Omental fat pad (tissue), 4 donors: ENCODE measurements around the gene BRI3. TPM values are rescaled to one million over a fixed set of nuclear protein-coding genes. Genes with fewer than 3 reads are reported as not detected.

ENCODE experiments used
- ATAC-seq: fragments of 150-250 bp; one replicate; pipeline ENCODE4 v1.9.1; 2016; ENCODE audit warnings: mild to moderate bottlenecking, moderate library complexity; ENCODE audit not compliant: low FRiP score
- DNase-seq: peaks from one replicate; pipeline ENCODE4 v3.0.0-alpha.2; 2019; ENCODE audit warnings: low spot score
- total RNA-seq, 4 donors: library from RNA; depleted of rRNA; stranded (reverse); fragments of >200 nt; gene quantifications; one replicate each; pipeline ENCODE4 v1.1.0, GENCODE V29; 2016
- TF ChIP-seq, protein P1 (sequence below), 3 donors: fragments of 450-650 bp; IDR thresholded peaks; one replicate each; pipeline ENCODE4 v1.5.1; 2016 to 2017; ENCODE audit warnings: antibody characterized with exemption in 3 of 3, mild to moderate bottlenecking in 3 of 3, moderate library complexity in 2 of 3

Gene BRI3
- total RNA-seq, 4 donors from 2014 or later, result 39.0 to 126 (median 71.8) TPM

DNA sequence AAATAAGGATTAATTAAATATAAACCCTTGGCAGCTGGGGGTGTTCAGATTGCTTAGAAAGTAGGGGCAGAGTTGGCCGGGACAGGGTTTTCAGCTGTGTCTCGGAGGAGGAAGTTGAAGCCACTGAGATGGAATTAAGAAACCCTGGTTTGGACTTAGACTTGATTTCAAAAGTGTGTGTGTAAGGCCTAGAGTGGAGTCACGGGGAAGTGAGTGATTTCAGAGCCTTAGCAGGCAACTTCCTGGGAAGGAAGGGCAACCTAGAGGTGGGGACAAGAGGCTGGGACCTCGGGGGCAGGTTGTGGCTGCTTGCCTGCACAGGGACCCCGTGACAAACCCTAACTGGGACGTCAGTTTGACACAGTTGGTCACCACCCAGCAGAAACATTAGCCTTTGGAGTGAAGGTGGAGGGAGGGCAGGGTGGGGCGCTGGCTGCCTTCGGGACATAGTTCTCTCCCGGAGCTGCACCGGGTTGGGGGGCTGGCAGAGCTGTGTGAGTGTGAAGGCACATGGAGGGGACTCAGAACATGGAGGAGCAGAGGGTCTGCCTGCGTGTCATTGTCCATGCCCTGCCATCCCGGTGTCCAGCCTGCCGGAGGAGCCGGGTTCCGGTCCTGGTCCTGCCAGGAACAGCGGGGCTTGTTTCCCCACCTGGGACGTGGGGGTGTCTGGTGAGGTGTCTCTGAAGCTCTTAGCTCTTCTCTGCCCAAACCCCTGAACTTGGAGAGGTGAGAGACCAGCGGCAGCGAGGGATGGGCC is 1.8 kb downstream of the BRI3 start:
- ATAC-seq, result no peak
- TF ChIP-seq, protein P1, sequence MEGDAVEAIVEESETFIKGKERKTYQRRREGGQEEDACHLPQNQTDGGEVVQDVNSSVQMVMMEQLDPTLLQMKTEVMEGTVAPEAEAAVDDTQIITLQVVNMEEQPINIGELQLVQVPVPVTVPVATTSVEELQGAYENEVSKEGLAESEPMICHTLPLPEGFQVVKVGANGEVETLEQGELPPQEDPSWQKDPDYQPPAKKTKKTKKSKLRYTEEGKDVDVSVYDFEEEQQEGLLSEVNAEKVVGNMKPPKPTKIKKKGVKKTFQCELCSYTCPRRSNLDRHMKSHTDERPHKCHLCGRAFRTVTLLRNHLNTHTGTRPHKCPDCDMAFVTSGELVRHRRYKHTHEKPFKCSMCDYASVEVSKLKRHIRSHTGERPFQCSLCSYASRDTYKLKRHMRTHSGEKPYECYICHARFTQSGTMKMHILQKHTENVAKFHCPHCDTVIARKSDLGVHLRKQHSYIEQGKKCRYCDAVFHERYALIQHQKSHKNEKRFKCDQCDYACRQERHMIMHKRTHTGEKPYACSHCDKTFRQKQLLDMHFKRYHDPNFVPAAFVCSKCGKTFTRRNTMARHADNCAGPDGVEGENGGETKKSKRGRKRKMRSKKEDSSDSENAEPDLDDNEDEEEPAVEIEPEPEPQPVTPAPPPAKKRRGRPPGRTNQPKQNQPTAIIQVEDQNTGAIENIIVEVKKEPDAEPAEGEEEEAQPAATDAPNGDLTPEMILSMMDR (IDR thresholded peaks at IDR 0.05), result no peak
- DNase-seq, result no peak

DNA sequence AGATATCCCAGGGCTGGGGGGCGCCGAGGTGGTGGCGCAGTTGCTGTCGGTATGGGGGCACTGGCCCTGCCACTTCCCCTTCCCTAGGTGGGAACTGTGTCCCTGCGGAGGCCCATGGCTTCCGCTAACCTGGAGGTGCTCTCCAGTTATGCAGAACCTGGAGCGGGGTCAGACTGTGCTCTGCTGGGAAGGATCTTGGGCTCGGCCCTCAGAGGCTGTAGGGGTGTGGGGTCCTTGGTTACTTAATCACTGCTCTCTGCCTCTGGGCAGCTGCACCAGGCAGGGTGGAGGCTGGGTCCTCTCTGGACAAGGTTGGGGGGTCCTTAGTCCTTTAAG is 2.4 kb downstream of the BRI3 start:
- DNase-seq (no peak), ATAC-seq (no peak)
- TF ChIP-seq, protein P1 (IDR thresholded peaks at IDR 0.05), result no peak

DNA sequence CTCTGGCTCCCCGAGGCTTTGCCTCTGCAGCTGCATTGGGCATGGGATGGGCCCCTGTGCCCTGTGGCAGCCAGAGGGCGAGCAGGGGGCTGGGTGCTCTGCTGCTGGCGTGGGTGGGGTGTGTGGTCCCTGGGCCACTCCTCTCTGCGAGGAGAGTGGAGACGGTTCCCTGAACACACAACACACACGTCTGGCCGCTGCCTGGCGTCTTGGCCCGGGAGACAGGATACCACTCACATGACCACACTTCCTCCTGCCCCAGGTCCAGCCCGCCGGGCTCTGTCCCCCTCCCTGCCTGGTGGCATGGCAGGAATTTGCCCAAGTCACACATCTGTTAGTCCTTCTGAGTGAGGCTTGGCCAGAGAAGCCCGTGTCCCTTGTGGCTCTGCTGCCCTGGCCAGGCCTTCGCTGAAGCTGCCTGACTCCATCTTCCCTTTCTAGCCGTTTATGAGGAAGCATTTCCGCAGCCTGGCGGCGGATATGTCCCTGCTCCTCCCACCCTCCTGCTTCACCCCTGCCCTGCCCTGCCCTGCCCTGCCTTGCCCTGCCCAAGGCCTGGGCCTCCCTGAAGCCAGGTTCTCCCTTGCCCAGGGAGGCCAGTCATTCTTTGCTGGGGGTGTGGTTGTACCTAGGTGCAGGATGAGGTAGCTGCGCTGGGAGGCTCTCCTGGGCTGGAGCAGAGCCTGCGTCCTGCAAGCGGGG is 3.0 kb downstream of the BRI3 start:
- DNase-seq (peak; percentile 35), ATAC-seq (no peak)
- TF ChIP-seq, protein P1 (IDR thresholded peaks at IDR 0.05), result no peak

DNA sequence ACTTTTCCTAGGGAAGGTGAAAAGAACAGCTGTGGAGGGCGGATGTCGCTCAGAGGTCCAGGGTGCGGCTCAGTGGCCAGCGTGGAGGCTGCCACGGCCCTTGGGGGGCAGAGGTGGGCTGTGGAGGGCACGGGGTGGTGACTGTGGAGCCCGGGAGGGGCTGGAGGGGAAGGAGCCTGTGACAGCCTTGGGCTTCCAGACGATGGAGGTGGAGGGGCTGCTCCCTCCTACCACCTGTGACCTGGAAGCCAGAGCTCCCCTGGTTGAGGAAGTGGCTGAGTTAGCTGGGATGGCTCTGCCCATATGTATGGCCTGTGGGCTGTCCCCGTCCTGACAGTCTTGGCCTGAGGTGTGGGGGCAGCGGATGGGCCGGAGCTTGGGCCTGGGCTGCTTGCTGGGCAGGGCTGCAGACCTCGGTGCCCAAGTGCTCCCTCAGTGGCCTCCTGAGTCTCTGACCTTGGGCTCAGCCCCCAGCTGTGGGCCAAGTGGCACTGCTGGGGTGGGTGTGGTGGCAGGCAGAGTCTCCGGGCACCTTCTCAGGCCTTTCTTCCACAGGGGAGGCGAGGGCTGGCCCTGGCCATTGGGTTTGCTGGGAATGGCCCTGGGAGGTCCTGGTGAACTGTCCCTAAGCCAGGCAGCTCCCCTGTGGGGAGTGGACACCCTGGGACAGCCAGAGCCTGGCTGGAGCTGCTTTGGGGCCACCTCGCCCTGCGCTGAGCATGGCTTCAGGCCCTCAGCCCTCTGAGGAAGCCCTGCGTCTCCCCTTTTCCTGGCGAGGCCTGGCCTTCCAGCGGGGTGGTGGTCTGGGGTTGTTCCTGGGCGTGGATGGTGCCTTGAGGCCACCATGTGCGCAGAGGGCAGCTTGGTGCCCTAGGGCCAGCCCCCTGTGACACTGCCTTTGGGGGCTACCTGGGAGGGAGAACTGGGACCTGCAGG is 3.9 kb downstream of the BRI3 start:
- no peak for DNase-seq
- no peak for ATAC-seq
- TF ChIP-seq, protein P1 (IDR thresholded peaks at IDR 0.05), result no peak

DNA sequence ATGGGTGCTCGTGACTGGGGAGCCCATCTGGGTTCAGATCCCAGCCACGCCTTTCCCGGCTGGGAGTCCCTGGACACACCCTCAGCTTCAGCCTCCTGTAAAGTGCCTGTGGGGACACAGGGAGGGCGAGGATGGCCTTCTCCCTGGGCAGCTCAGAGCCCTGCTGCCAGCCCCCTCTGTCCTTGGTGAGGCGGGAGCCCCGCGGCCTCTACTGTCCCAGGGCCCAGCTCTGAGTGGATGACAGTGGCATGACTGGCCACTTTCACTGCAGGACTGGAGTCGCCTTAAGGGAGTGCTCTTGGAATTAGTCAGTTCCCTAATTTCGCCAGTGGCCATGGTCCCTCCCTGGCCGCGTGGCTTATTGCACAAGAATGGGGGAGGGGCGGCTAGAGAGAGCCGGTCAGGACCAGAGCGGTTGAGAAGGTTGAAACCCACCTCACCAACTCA is 4.6 kb downstream of the BRI3 start:
- DNase-seq, result peak; percentile 90
- peak; percentile 31 for ATAC-seq
- TF ChIP-seq, protein P1 (IDR thresholded peaks at IDR 0.05), result no peak

DNA sequence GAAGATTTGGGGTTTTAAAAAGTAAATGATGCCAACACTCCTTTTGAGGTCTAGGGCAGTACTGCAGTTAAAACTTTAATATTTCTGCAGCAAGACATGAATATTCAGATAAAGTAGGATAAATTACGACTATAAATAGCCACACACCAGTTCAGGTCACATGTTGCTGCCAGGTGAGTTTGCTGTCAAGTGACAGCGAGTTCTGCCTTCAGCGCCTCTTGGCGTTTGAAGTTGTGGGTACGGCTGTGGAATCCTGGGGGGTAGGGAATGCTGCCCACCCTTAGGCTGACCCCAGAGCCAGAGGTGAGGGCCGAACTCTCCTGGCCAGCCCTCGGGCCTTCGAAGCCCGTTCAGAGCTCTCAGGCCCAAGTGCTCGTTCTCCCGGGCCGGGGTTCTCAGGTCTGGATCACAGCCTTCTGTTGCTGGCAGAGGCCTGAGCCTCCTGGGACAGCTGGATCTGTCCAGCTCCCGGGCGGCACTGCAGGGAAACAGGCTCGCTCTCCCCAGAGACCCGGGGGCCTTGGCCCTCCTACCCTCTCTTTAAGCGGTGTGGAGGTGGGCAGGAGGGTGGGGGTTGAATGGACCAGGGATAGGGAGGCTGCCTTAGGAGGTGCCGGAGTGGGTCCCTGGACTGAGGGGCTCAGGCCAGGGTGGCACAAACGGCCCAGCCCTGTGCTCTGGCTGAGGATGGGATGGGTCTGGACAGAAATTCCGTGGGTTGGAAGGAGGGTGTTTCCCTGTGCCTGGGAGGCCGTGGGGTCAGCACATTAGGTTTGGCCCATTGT is 5.4 kb downstream of the BRI3 start:
- no peak for ATAC-seq
- no peak for DNase-seq
- TF ChIP-seq, protein P1 (IDR thresholded peaks at IDR 0.05), result no peak
